DMS79 treated with DMSO at 0.1 percent for 48 hours (cell line): ENCODE results near the gene FILIP1L.

Experiments used
- DNase-seq: peaks from one replicate; lab custom pipeline; 2025; lab: John Stamatoyannopoulos, UW

FILIP1L gene

DNA sequence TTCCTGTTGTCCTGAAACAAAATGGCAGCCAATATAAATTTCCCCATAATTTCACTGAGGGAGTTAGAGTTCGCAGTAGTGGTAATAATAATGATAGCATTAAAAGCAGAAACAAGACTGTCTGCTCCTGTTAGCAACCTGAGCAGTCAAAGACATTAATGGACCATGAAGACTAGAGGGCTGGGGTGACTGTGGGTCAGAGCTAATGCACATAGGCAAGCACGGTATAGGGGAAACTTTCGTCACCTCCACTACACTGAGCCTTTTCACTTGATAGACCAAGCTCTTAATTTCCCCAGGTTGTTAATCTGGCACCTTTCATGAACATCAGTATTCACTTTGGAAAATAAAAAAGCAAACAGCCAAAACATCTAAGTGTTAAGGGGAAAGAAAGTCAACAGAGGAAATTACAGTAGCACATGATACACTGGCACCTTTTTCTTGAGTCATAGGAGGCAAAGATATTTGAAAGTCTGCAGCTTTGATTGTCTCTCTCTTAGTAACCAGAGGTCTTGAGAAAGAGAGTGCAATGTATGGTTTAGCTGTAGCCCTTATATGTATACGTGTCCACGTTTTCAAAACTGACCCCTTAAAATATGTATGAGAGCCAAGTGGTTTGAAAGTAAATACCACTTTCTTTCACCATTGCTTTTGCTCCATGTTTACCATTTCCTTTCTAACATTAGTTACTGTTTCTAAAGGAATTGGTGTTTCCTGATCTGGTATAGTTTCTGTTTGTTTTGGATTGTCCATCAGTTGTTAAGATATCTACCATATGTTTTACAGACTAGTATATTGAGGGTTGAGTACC lies 104.8 kb downstream of the FILIP1L start:
- DNase-seq, result peak; percentile 32

GRCh38 chr3:100008081-100008698 lies 106.1 kb downstream of the FILIP1L start:
- DNase-seq, result no peak

DNA sequence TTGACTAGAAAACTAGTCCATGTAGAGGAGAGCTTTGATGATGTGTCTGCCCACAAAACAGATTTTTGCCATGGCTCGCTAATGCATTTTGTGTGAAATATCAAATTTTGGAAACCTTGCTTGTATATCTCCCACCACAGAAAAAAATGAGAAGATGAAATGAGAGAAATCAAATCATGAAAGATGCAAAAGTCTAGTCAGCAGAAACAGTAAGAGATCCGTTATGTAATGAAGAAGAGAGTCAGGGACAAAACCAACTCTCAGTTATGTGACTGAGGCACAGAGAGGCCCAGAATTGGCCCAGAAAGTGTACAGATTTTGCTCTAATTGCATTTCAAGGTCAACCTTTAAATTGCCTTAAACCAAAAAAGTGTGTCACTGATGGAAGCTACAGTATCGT lies 107.0 kb downstream of the FILIP1L start:
- DNase-seq, result no peak

- no peak for DNase-seq
Measured at GRCh38 chr3:100006570-100007271, 107.6 kb downstream of the FILIP1L start.

DNA sequence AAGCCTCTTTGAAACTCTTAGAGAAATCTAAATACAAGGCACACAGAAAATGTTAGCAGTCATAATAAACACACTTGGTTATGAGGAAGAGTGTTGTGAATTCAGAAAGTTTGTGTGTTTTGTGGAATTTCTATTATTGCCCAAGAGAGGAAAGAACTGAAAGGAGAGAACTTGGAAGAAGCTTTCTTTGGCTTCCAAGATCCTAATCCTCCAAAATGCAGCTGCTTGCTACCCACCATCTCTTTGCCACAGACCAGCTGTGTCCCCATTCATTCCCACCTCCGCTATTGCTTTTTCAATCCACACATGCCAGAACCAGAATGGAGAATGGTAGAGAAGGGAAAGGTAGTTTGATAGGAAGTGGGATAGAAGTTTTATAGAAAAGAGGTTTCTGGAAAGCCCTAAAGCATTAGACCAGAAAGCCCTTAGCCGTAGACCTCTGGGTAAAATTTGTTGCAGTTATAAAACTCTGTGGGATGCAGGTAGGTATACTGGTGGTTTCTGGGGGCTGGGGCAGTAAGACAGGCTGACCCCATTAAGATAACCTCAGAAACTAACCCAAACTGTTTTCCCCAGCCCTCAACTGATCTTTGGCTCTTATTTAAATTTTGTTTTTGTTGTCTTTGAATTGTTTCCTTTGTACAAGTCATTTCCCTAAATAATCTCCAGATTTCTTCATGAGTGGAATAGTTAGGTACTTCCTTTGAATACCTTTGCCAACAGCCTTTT lies 108.5 kb downstream of the FILIP1L start:
- no peak for DNase-seq

DNA sequence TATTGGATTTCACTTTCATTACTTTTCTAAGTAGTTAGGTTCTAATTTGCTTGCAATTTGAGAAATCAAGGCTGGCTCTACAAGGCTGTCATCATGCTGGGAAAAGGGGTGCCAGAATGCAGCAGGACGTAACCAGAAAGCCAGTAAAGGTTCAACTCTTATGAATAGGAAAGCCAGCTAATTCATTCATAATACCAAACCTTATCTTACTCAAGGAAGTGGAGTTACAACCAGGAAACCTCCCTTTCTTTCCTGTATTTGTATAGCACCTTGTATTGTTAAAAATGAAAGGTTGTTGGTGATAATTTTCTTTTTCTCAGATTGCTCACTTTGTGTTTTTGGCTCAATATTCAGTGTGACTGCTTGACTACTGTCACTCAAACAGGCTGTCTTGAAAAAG lies 109.4 kb downstream of the FILIP1L start:
- DNase-seq, result no peak

DNA sequence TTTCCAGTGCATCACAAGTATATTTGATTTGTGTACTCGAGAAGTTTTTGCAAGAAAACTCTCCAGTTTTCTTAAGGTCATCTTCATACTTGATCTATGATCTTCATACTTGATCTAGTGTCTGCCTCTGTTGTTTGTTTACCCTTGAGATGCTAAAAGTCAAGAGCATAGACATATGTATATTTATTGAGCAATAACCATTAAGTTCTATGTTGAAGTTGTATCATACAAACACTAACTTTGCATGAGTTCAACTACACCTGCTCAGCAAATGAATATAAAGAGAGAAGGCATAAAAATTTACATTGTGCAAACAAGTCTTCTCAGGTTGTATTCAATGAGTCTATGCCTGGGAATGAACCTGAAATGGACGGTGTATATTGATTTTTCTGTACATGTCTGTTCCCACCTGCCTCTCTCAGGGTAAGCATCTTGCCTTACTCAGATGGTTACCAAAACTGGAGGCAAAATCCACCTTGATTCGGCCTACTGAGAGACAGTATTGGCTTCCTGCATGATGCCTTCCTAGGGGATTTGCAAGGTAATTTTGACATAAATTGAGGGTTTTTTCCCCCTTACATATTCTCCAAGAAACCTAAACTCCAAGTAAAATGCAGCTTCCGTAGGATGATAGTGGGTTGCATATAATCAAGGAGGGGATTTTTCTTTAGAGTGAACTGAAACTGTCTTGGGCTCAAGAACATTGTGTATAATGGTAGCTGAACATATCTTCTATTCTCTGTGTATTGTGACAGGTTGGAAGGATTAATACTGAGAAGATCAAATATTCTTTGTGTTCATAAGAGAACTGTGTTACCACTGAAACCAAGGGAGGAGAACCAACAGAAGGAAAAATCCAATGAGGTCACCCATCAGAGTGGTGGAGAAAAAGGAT lies 110.4 kb downstream of the FILIP1L start:
- no peak for DNase-seq

- DNase-seq, result no peak
Measured at GRCh38 chr3:100002599-100003350, 111.5 kb downstream of the FILIP1L start.

DNA sequence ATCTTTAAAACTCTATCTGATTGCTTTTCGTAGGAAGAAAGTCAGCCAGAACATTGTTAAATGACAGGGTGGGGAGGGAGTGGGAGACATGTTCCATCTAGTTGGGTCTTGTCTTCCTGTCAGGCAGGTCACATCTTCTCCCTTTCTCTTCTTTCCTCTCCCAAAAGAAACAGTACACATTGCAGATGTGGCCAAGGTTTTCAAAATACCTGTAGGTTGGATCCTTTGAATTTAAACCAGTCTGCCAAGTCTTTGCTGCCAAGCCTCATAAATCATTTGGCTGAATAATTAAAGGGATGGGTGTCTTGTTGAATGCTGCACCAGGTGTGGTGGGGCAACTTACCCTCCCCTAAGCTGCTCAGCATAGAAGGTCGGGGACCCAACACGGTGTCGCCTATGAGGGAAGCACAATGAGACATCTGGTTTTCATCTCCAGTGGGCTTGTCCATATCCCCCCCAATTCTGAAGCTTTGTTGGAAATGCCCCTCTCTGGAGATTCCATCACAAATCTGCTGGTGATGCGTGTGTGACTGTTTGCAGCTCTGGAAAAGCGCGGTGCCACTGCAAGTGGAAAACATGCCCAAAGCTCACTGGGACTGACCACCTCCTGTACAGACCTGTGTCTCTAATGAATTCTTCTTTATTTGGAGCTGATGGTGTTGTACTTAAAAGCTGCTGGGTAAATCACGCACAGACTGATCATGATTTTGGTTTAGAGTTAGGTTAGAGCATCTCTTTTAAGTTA lies 112.6 kb downstream of the FILIP1L start:
- DNase-seq, result no peak

GRCh38 chr3:100001083-100001482 lies 113.2 kb downstream of the FILIP1L start:
- no peak for DNase-seq

GRCh38 chr3:99999536-99999935 lies 114.8 kb downstream of the FILIP1L start:
- no peak for DNase-seq

GRCh38 chr3:99997293-99997692 lies 117.0 kb downstream of the FILIP1L start:
- no peak for DNase-seq

- DNase-seq, result no peak
Measured at GRCh38 chr3:99990179-99990578, 124.1 kb downstream of the FILIP1L start.

DNA sequence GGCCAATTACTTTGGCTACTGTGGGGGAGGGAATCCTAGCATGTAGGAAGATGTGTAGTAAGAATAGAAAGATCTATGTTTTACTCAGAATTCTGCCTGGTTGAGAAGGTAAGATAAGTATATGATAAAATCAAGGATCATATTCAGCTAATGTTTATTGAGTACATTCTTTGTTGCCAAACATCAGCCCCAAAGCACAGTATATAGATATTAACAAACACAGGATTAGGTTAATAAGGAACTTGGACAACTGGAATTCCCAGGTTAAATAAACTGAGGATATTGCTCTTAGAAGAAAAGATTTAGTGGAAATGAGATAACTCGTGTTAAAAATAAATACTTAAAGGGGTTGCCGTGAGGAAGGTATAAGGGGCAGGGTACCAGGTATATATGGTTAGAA lies 129.6 kb downstream of the FILIP1L start:
- no peak for DNase-seq

GRCh38 chr3:99984139-99984538 lies 130.2 kb downstream of the FILIP1L start:
- DNase-seq, result no peak

DNA sequence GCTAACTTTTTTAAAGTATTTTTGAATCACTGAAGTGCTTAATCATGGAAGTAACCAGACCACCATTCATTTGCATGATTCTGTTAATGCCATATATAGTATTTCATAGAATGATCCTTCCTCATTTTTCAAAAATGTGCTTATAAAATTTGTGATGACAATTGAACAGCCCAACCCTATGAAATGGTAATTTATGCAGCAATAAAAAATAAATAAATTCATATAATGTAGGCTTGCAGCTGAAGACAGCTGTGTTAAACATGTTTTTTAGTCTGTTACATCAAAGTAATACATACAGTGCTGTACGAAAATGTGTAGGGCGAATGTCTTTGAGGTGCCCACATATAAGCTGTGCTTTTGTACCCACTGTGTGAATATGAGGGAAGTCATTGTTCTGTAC lies 131.7 kb downstream of the FILIP1L start:
- DNase-seq, result no peak

- DNase-seq, result no peak
Measured at GRCh38 chr3:99981138-99981537, 133.2 kb downstream of the FILIP1L start.

DNA sequence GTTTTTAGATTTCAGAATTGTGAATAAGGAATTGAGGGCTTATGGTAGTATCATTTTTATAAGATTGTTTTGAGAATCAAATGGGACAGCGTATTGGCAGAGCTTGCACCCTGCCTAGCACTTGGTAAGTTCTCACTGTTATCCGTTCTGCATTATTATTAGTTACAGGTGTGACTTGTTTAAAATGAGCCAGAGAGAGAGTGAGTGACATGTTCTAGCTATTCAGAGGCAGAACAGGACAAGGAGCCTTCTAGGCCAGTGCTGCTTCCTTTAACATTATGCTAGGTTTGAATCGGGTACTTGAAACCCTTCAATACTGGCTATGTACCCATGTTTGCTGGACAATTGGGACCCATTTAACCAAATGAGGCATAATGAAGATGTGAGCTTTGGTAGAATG lies 133.7 kb downstream of the FILIP1L start:
- no peak for DNase-seq

DNA sequence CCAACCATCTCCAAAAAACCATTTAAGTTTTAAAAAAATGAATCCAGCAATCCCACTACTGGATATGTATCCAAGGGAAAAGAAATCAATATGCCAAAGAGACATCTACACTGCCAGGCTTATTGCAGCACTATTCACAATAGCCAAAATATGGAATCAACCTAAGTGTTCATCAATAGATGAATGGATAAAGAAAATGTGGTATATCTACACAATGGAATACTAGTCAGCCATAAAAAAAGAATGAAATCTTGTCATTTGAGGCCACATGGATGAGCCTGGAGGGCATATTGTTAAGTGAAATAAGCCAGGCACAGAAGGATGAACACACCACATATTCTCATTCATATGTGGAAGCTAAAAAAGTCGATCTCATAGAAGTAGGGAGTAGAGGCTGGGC lies 136.1 kb downstream of the FILIP1L start:
- DNase-seq, result no peak

DNA sequence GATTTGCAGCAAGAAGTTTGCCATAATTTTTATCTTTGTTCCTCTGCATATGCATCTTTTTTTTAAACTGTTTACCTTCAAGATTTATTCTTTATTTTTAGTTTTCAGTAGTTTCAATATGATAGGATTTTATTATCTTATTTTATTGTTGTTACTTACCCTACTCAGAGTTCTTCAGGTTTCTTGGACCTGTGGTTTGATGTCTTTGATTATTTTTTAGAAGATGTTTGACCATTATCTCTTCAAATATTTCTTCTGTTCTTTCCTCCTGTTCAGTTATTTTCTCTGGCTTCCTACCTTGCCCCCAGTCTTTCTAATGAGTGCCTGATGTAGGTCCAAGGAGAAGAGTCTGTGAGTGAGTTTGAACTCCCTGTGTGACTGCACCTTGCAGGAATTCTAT lies 137.7 kb downstream of the FILIP1L start:
- no peak for DNase-seq
